ENCODE measurements around the gene FGF18. TPM values are rescaled to one million over a fixed set of nuclear protein-coding genes. Genes with fewer than 3 reads are reported as not detected.

FGF18 gene
- total and polyA plus RNA-seq, 10 of the 15 experiments (the other 5 are each of a cell fraction or from before 2014, with no cell fraction given): 0.03 to 0.10 (median 0.06) TPM; not detected in 5

DNA sequence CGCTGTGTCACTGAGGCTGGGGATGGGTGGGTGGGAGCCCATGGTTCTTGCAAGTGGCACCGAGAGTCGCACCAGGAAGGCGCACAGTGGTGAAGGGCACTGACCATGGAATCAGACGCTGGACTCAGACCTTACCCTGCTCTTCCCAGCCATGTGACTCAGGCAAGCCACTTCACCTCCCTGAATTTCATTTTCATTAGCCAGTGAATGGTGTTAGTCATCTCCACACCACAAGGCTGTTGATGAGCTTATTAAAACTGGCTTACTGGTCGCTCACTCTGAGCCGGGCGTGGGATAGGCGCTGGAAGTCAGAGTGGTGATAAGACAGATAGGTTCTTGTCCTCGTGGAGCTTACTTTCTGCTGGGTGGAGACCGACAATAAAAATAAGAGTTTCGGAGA lies 25.1 kb downstream of the FGF18 start:
- intact Hi-C loops (cut with micrococcal nuclease; ENCODE audit: unreplicated experiment): no loop called here
- TF ChIP-seq, protein P1, sequence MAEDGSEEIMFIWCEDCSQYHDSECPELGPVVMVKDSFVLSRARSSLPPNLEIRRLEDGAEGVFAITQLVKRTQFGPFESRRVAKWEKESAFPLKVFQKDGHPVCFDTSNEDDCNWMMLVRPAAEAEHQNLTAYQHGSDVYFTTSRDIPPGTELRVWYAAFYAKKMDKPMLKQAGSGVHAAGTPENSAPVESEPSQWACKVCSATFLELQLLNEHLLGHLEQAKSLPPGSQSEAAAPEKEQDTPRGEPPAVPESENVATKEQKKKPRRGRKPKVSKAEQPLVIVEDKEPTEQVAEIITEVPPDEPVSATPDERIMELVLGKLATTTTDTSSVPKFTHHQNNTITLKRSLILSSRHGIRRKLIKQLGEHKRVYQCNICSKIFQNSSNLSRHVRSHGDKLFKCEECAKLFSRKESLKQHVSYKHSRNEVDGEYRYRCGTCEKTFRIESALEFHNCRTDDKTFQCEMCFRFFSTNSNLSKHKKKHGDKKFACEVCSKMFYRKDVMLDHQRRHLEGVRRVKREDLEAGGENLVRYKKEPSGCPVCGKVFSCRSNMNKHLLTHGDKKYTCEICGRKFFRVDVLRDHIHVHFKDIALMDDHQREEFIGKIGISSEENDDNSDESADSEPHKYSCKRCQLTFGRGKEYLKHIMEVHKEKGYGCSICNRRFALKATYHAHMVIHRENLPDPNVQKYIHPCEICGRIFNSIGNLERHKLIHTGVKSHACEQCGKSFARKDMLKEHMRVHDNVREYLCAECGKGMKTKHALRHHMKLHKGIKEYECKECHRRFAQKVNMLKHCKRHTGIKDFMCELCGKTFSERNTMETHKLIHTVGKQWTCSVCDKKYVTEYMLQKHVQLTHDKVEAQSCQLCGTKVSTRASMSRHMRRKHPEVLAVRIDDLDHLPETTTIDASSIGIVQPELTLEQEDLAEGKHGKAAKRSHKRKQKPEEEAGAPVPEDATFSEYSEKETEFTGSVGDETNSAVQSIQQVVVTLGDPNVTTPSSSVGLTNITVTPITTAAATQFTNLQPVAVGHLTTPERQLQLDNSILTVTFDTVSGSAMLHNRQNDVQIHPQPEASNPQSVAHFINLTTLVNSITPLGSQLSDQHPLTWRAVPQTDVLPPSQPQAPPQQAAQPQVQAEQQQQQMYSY (CRISPR knock-in tag; IDR thresholded peaks at IDR 0.05): no peak
- TF ChIP-seq MTA3 (IDR thresholded peaks at IDR 0.05; ENCODE audit: borderline replicate concordance, low read length) (no peak), ZBTB11 (CRISPR knock-in tag; IDR thresholded peaks at IDR 0.05) (no peak), CEBPB (IDR thresholded peaks at IDR 0.05; ENCODE audit: borderline replicate concordance in 1 of 2, low read depth in 2 of 2, low read length in 2 of 2) (no peak), HDAC2 (IDR thresholded peaks at IDR 0.05) (no peak), E2F4 (IDR thresholded peaks at IDR 0.05; ENCODE audit: low read depth, low read length) (no peak), MXI1 (IDR thresholded peaks at IDR 0.05; ENCODE audit: low read depth, low read length) (no peak), ATF3 (IDR thresholded peaks at IDR 0.05; ENCODE audit: borderline replicate concordance, extremely low read depth, low read depth, low read length) (no peak), RFX5 (IDR thresholded peaks at IDR 0.05; ENCODE audit: low read depth, low read length) (no peak)
- TF ChIP-seq, protein P2, sequence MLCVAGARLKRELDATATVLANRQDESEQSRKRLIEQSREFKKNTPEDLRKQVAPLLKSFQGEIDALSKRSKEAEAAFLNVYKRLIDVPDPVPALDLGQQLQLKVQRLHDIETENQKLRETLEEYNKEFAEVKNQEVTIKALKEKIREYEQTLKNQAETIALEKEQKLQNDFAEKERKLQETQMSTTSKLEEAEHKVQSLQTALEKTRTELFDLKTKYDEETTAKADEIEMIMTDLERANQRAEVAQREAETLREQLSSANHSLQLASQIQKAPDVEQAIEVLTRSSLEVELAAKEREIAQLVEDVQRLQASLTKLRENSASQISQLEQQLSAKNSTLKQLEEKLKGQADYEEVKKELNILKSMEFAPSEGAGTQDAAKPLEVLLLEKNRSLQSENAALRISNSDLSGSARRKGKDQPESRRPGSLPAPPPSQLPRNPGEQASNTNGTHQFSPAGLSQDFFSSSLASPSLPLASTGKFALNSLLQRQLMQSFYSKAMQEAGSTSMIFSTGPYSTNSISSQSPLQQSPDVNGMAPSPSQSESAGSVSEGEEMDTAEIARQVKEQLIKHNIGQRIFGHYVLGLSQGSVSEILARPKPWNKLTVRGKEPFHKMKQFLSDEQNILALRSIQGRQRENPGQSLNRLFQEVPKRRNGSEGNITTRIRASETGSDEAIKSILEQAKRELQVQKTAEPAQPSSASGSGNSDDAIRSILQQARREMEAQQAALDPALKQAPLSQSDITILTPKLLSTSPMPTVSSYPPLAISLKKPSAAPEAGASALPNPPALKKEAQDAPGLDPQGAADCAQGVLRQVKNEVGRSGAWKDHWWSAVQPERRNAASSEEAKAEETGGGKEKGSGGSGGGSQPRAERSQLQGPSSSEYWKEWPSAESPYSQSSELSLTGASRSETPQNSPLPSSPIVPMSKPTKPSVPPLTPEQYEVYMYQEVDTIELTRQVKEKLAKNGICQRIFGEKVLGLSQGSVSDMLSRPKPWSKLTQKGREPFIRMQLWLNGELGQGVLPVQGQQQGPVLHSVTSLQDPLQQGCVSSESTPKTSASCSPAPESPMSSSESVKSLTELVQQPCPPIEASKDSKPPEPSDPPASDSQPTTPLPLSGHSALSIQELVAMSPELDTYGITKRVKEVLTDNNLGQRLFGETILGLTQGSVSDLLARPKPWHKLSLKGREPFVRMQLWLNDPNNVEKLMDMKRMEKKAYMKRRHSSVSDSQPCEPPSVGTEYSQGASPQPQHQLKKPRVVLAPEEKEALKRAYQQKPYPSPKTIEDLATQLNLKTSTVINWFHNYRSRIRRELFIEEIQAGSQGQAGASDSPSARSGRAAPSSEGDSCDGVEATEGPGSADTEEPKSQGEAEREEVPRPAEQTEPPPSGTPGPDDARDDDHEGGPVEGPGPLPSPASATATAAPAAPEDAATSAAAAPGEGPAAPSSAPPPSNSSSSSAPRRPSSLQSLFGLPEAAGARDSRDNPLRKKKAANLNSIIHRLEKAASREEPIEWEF (IDR thresholded peaks at IDR 0.05; ENCODE audit: insufficient replicate concordance, low read depth, low read length): no peak
- ChIA-PET SMC1A (ENCODE audit: uncharacterized antibody, unreplicated experiment) (no interaction called here), POLR2A (no interaction called here), CTCF (no interaction called here), RAD21 (ENCODE audit: unreplicated experiment) (no interaction called here)
- Histone ChIP-seq H3K9me3 (replicated peaks; ENCODE audit: control insufficient read depth, insufficient read depth, low read length) (no peaks in the 10 kb centered on the region), H4K20me1 (ENCODE audit: control insufficient read depth, insufficient read depth) (no peaks in the 10 kb centered on the region), H3K36me3 (ENCODE audit: control insufficient read depth in 2 of 2, insufficient read depth in 2 of 2, low read length in 1 of 2) (no peaks in the 10 kb centered on the region), H3K4me2 (ENCODE audit: control insufficient read depth, insufficient read depth) (no peak overlapping the region), H3K4me3 (no peak overlapping the region), H3K79me2 (ENCODE audit: control insufficient read depth, insufficient read depth, low read length) (no peaks in the 10 kb centered on the region), H3K4me1 (ENCODE audit: control insufficient read depth, insufficient read depth, low read length) (no peaks in the 10 kb centered on the region), H3K27ac (ENCODE audit: control insufficient read depth, insufficient read depth) (no peak overlapping the region), H3K27me3 (replicated peaks in 1 of 2; ENCODE audit: control insufficient read depth in 2 of 2, insufficient read depth in 2 of 2, low read length in 1 of 2) (no peaks in the 10 kb centered on the region; a peak in 3 of 4 replicates), H3K9ac (ENCODE audit: control insufficient read depth, insufficient read depth, low read length) (no peak overlapping the region), H2AFZ (ENCODE audit: control insufficient read depth, low read depth, low read length) (no peak overlapping the region)
- in situ Hi-C loops (cut with MboI): no loop called here
- WGBS (ENCODE audit: insufficient coverage, insufficient replicate concordance, low lambda C conversion rate, missing lambda C conversion rate): 58% methylated on average over 8 of the region's 12 CpGs
- FAIRE-seq (no peak), ATAC-seq (no peak), DNase-seq (ENCODE audit: low read depth, low spot score) (no peak)
- no TSS peak for BruUV-seq (replicated peaks)
